Mesothelial cell of epicardium (in vitro differentiated cells): ENCODE results near the gene LAIR2. TPM values are rescaled to one million over a fixed set of nuclear protein-coding genes. Genes with fewer than 3 reads are reported as not detected.

Experiments
- DNase-seq, 2 experiments: peaks; one replicate each; pipeline ENCODE4 v3.0.0; 2021; ENCODE audit warnings: low spot score in 2 of 2; ENCODE audit not compliant: unreplicated experiment in 2 of 2
- H3K27ac Mint-ChIP-seq: 2 replicates; pipeline ENCODE4 v1.8.0; 2021; ENCODE audit warnings: mixed read lengths
- H3K27me3 Mint-ChIP-seq: 2 replicates; pipeline ENCODE4 v1.8.0; 2021; ENCODE audit warnings: low read depth, mixed read lengths
- H3K36me3 Mint-ChIP-seq: 2 replicates; pipeline ENCODE4 v1.8.0; 2021; ENCODE audit warnings: mixed read lengths
- H3K4me1 Mint-ChIP-seq: 2 replicates; pipeline ENCODE4 v1.8.0; 2021; ENCODE audit warnings: mixed read lengths
- H3K4me3 Mint-ChIP-seq: 2 replicates; pipeline ENCODE4 v1.8.0; 2021; ENCODE audit warnings: mild to moderate bottlenecking, moderate library complexity, mixed read lengths
- H3K9me3 Mint-ChIP-seq: 2 replicates; pipeline ENCODE4 v1.8.0; 2021; ENCODE audit warnings: mixed read lengths
- CTCF ChIP-seq: fragments of 200-600 bp; sonication (generic); IDR thresholded peaks from one replicate; pipeline ENCODE4 v1.5.0; 2021; ENCODE audit warnings: antibody characterized with exemption; ENCODE audit not compliant: unreplicated experiment
- total RNA-seq: library from RNA; stranded (reverse); gene quantifications from 3 replicates; pipeline ENCODE4 v1.2.1, GENCODE V29; 2021

The LAIR2 gene
- total RNA-seq: not detected in 3 replicates

- no peak for TF ChIP-seq CTCF
Measured at GRCh38 chr19:54502518-54503048, at the start of gene LAIR2. Gene LAIR2, plus strand, starts transcription at chr19:54502831. Its CDS starts 88 bp downstream, at chr19:54502919.

GRCh38 chr19:54453921-54454780, 48.5 kb upstream of the LAIR2 start:
- Mint-ChIP-seq H3K27ac (no peak overlapping the region), H3K4me1 (peaks cover 19% of the 10 kb centered on the region), H3K36me3 (peaks cover 25% of the 10 kb centered on the region), H3K9me3 (no peaks in the 10 kb centered on the region), H3K27me3 (no peaks in the 10 kb centered on the region), H3K4me3 (no peak overlapping the region)
- TF ChIP-seq CTCF: no peak
- no peak for DNase-seq

More at GRCh38 chr19:54502518-54503048, at the start of gene LAIR2:
- no peak within 1 kb of the TSS for H3K4me3 Mint-ChIP-seq
- no peaks in the 10 kb centered on the region for H3K27me3 Mint-ChIP-seq
- no peak for DNase-seq
- no peak within 1 kb of the TSS for H3K27ac Mint-ChIP-seq
- no peaks in the 10 kb centered on the region for H3K4me1 Mint-ChIP-seq
- no peaks in the 10 kb centered on the region for H3K36me3 Mint-ChIP-seq
- H3K9me3 Mint-ChIP-seq: peaks cover 44% of the 10 kb centered on the region

GRCh38 chr19:54454781-54455675, 47.6 kb upstream of the LAIR2 start:
- H3K36me3 Mint-ChIP-seq: peaks cover 31% of the 10 kb centered on the region
- no peaks in the 10 kb centered on the region for H3K9me3 Mint-ChIP-seq
- TF ChIP-seq CTCF: no peak

GRCh38 chr19:54455786-54456422, 46.7 kb upstream of the LAIR2 start:
- peaks cover 6% of the 10 kb centered on the region for H3K4me1 Mint-ChIP-seq
- no peak for TF ChIP-seq CTCF
- H3K9me3 Mint-ChIP-seq: no peaks in the 10 kb centered on the region
- DNase-seq: no peak
- H3K27ac Mint-ChIP-seq: no peak overlapping the region
- H3K36me3 Mint-ChIP-seq: peaks cover 31% of the 10 kb centered on the region
- H3K27me3 Mint-ChIP-seq: no peaks in the 10 kb centered on the region
- H3K4me3 Mint-ChIP-seq: no peak overlapping the region

More at GRCh38 chr19:54454781-54455675, 47.6 kb upstream of the LAIR2 start:
- Mint-ChIP-seq H3K4me3 (no peak overlapping the region), H3K27me3 (no peaks in the 10 kb centered on the region), H3K27ac (no peak overlapping the region), H3K4me1 (peaks cover 15% of the 10 kb centered on the region)
- DNase-seq: no peak
